ENCODE results near the gene ARL3.
A peak's percentile ranks its signal among the peaks of the same experiment; 100 is the strongest.

DNA sequence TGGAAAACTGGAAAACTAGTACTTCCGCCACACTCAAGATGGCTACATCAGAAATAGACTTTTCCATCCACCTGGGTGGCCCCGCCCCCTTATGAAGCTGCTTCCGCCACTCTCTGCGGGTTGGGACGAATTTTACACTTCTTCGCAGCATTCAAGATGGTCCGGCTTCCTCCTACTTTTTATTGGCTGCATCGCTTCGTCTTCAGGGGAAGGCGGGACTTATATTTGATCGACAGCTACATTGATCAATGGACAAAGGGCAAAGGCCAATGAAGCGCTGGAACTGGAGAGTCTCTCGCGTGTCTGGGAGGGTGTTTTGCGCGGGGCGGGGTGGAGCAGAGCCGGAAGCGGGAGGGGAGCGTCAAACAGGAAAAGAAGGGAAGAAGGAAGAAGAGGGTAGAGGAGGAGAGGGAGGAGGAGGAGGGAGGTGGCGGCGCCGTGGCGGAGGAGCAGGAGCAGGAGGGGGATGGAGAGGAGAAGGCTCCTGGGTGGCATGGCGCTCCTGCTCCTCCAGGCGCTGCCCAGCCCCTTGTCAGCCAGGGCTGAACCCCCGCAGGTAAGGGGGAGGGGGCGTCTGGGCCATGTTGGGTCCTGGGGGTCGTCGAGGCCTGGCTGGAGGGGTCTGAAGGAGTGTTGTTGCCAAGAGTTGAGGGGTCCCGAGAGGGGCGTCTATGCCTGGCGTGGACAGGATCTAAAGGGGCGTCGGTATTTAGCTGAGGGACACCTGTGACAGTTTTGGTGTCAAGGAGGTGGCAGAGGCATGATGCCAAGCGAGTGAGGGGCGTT is 29.6 kb upstream of the ARL3 start, which contains the start of gene WBP1L:
- peak; percentile 83 for TF ChIP-seq POLR2A (IDR thresholded peaks at IDR 0.05; ENCODE audit: low read length)
- no peak for TF ChIP-seq GATA1 (IDR thresholded peaks at IDR 0.05; ENCODE audit: low read depth, low read length)

All from erythroblast (primary cell).